Left renal pelvis (tissue), 4 donors: ENCODE measurements around the gene OSBPL9. TPM values are rescaled to one million over a fixed set of nuclear protein-coding genes. Genes with fewer than 3 reads are reported as not detected.

Experiments used
- DNase-seq, 4 donors: peaks; one replicate each; pipeline ENCODE4 v3.0.0-alpha.2; 2013; ENCODE audit warnings: low read depth in 4 of 4, low spot score in 3 of 4
- polyA plus RNA-seq, 4 donors: library from polyadenylated mRNA; unstranded; fragments of 120-200 nt; gene quantifications; one replicate each; pipeline ENCODE4 v1.2.1, GENCODE V29; 2013; ENCODE audit not compliant: insufficient read length in 4 of 4

Gene OSBPL9
- polyA plus RNA-seq, 4 donors, result 100 to 156 (median 137) TPM

- no peak for DNase-seq
Observed at GRCh38 chr1:51733793-51734522, 117.1 kb downstream of the OSBPL9 start.

GRCh38 chr1:51734896-51735745, 118.2 kb downstream of the OSBPL9 start:
- DNase-seq, result no peak

GRCh38 chr1:51735746-51736254, 118.9 kb downstream of the OSBPL9 start:
- DNase-seq, result no peak

- DNase-seq, result no peak
Observed at GRCh38 chr1:51736702-51737101, 119.8 kb downstream of the OSBPL9 start.

- no peak for DNase-seq
Observed at GRCh38 chr1:51738681-51739080, 121.8 kb downstream of the OSBPL9 start.

GRCh38 chr1:51740652-51741051, 123.8 kb downstream of the OSBPL9 start:
- DNase-seq, result no peak

- DNase-seq, result no peak
Observed at GRCh38 chr1:51741121-51741681, 124.3 kb downstream of the OSBPL9 start.

GRCh38 chr1:51744506-51745303, 127.8 kb downstream of the OSBPL9 start:
- no peak for DNase-seq

- no peak for DNase-seq
Observed at GRCh38 chr1:51745304-51745570, 128.3 kb downstream of the OSBPL9 start.

- no peak for DNase-seq
Observed at GRCh38 chr1:51749151-51749550, 132.3 kb downstream of the OSBPL9 start.

- no peak for DNase-seq
Observed at GRCh38 chr1:51750218-51750617, 133.3 kb downstream of the OSBPL9 start.

GRCh38 chr1:51750729-51751128, 133.8 kb downstream of the OSBPL9 start:
- DNase-seq, result no peak

- DNase-seq, result no peak
Observed at GRCh38 chr1:51752073-51752948, 135.4 kb downstream of the OSBPL9 start.

GRCh38 chr1:51753969-51754368, 137.1 kb downstream of the OSBPL9 start:
- DNase-seq, result no peak

GRCh38 chr1:51754666-51755065, 137.8 kb downstream of the OSBPL9 start:
- no peak for DNase-seq

GRCh38 chr1:51755437-51755836, 138.5 kb downstream of the OSBPL9 start:
- DNase-seq, result no peak

- DNase-seq, result no peak
Observed at GRCh38 chr1:51756290-51756689, 139.4 kb downstream of the OSBPL9 start.

- DNase-seq, result no peak
Observed at GRCh38 chr1:51758310-51758709, 141.4 kb downstream of the OSBPL9 start.

- DNase-seq, result no peak
Observed at GRCh38 chr1:51760872-51761271, 144.0 kb downstream of the OSBPL9 start.

- no peak for DNase-seq
Observed at GRCh38 chr1:51761351-51761750, 144.5 kb downstream of the OSBPL9 start.
